Measurements from ENCODE around the gene PGM1. TPM values are rescaled to one million over a fixed set of nuclear protein-coding genes. Genes with fewer than 3 reads are reported as not detected.

PGM1 gene
- total RNA-seq, 1 donor from 2014 or later: 36.9 TPM

DNA sequence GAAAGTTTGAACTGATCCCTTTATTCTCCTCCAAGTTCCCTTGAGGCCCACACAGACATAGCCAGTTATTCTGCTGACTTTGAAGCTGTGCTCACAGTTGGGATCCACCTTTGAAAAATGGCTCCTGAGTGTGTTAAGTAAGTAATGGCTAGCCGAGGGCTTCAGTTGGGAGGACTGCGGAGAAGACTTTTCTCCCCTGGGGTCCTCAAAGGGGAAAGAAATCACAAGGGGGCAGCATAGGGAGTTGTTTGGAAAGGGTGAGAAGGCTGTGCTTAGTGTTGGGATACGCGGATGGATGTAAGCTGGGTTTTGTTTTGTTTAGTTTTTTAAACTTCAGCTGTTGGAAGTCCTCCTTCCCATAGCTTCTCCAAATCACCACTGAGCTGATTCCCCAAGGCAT, 8.3 kb downstream of the PGM1 start:
- H3K9ac ChIP-seq (ENCODE audit: low read length): no peak overlapping the region
- H3K27me3 Mint-ChIP-seq (ENCODE audit: low read depth, unreplicated experiment): no peaks in the 10 kb centered on the region
- no peaks in the 10 kb centered on the region for H3K4me1 ChIP-seq (ENCODE audit: insufficient read depth, low read length)
- no peak overlapping the region for H3K4me2 ChIP-seq (ENCODE audit: low read length)
- H3K79me2 ChIP-seq (ENCODE audit: insufficient read depth, low read length): no peaks in the 10 kb centered on the region
- no peak for TF ChIP-seq EZH2 (IDR thresholded peaks at IDR 0.05; ENCODE audit: insufficient read depth, low read length)
- TF ChIP-seq, protein P1, sequence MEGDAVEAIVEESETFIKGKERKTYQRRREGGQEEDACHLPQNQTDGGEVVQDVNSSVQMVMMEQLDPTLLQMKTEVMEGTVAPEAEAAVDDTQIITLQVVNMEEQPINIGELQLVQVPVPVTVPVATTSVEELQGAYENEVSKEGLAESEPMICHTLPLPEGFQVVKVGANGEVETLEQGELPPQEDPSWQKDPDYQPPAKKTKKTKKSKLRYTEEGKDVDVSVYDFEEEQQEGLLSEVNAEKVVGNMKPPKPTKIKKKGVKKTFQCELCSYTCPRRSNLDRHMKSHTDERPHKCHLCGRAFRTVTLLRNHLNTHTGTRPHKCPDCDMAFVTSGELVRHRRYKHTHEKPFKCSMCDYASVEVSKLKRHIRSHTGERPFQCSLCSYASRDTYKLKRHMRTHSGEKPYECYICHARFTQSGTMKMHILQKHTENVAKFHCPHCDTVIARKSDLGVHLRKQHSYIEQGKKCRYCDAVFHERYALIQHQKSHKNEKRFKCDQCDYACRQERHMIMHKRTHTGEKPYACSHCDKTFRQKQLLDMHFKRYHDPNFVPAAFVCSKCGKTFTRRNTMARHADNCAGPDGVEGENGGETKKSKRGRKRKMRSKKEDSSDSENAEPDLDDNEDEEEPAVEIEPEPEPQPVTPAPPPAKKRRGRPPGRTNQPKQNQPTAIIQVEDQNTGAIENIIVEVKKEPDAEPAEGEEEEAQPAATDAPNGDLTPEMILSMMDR (IDR thresholded peaks at IDR 0.05; ENCODE audit: insufficient read depth, low read depth, low read length): no peak
- H3K9me3 Mint-ChIP-seq (ENCODE audit: unreplicated experiment): no peaks in the 10 kb centered on the region
- peaks cover 24% of the 10 kb centered on the region for H4K20me1 ChIP-seq (ENCODE audit: insufficient read depth, low read length)
- FAIRE-seq: no peak
- no peak overlapping the region for H3K27ac ChIP-seq (ENCODE audit: low read depth, low read length)
- no peak overlapping the region for H2AFZ ChIP-seq (ENCODE audit: low read depth, low read length)
- peaks cover 2% of the 10 kb centered on the region for H3K36me3 Mint-ChIP-seq (ENCODE audit: low read depth, unreplicated experiment)
- DNase-seq (ENCODE audit: low read depth): no peak
- H3K9me3 ChIP-seq (ENCODE audit: insufficient read depth, low read depth, low read length): no peaks in the 10 kb centered on the region
- no peaks in the 10 kb centered on the region for H3K27me3 ChIP-seq (ENCODE audit: insufficient read depth, low read length)
- H3K36me3 ChIP-seq (ENCODE audit: insufficient read depth, low read length): no peaks in the 10 kb centered on the region
- H3K4me3 ChIP-seq (ENCODE audit: insufficient read depth, low read depth, low read length): no peak overlapping the region
- H3K27ac Mint-ChIP-seq (ENCODE audit: unreplicated experiment): peak overlapping the region; percentile 75
- no peak overlapping the region for H3K4me3 Mint-ChIP-seq (ENCODE audit: unreplicated experiment)
- H3K4me1 Mint-ChIP-seq (ENCODE audit: low read depth, unreplicated experiment): peaks cover 2% of the 10 kb centered on the region

DNA sequence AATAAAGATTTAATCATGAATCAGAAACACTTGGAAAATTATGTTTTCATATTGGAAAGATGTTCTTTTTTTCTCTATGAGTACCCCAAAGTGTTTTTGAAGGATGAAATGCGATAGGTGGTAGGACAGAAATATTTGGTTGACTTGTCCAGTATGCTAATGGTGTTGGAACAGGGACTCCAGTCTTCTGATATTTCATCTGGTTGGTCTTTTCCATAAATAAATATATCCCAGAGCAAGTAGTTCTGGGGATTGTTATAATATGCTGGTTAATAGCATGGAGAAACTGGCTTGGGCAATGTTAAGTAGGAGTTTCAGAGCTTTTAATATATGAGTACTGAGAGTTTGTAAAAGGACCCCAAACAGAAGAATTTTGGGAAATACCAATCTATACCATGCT, 8.7 kb downstream of the PGM1 start:
- no peaks in the 10 kb centered on the region for H3K27me3 ChIP-seq (ENCODE audit: insufficient read depth, low read length)
- Mint-ChIP-seq H3K27me3 (ENCODE audit: low read depth, unreplicated experiment) (no peaks in the 10 kb centered on the region), H3K9me3 (ENCODE audit: unreplicated experiment) (no peaks in the 10 kb centered on the region), H3K4me1 (ENCODE audit: low read depth, unreplicated experiment) (peaks cover 2% of the 10 kb centered on the region), H3K4me3 (ENCODE audit: unreplicated experiment) (no peak overlapping the region), H3K27ac (ENCODE audit: unreplicated experiment) (no peak overlapping the region), H3K36me3 (ENCODE audit: low read depth, unreplicated experiment) (peaks cover 2% of the 10 kb centered on the region)
- no peak for TF ChIP-seq EZH2 (IDR thresholded peaks at IDR 0.05; ENCODE audit: insufficient read depth, low read length)
- TF ChIP-seq, protein P1 (IDR thresholded peaks at IDR 0.05; ENCODE audit: insufficient read depth, low read depth, low read length): no peak
- H3K9ac ChIP-seq (ENCODE audit: low read length): no peak overlapping the region
- no peak overlapping the region for H2AFZ ChIP-seq (ENCODE audit: low read depth, low read length)
- no peak overlapping the region for H3K4me2 ChIP-seq (ENCODE audit: low read length)
- H3K4me1 ChIP-seq (ENCODE audit: insufficient read depth, low read length): no peaks in the 10 kb centered on the region
- H3K4me3 ChIP-seq (ENCODE audit: insufficient read depth, low read depth, low read length): no peak overlapping the region
- no peak overlapping the region for H3K27ac ChIP-seq (ENCODE audit: low read depth, low read length)
- H3K9me3 ChIP-seq (ENCODE audit: insufficient read depth, low read depth, low read length): no peaks in the 10 kb centered on the region
- no peak for FAIRE-seq
- H4K20me1 ChIP-seq (ENCODE audit: insufficient read depth, low read length): peaks cover 25% of the 10 kb centered on the region
- DNase-seq (ENCODE audit: low read depth): no peak
- no peaks in the 10 kb centered on the region for H3K36me3 ChIP-seq (ENCODE audit: insufficient read depth, low read length)
- no peaks in the 10 kb centered on the region for H3K79me2 ChIP-seq (ENCODE audit: insufficient read depth, low read length)

DNA sequence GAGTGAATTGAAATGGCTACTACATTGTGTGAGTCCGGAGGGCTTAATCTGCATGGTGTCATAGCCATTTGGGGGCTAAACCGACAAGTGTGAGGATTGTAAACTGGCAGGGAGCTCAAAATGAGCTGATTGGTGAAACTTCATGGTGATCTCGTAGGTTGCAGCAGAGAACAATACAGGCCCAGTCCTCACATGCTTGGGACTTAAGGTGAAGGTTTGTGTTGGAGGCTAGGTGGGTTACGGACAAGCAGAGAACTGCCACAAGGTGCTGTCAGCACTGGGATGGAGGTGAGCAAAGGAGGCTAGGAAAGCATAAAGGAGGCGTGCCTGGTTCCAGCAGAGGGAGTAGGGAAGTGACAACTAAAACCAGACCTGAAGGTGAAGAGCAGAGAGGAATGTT, 9.4 kb downstream of the PGM1 start:
- H3K79me2 ChIP-seq (ENCODE audit: insufficient read depth, low read length): no peaks in the 10 kb centered on the region
- no peak overlapping the region for H3K4me3 ChIP-seq (ENCODE audit: insufficient read depth, low read depth, low read length)
- no peaks in the 10 kb centered on the region for H3K36me3 ChIP-seq (ENCODE audit: insufficient read depth, low read length)
- TF ChIP-seq, protein P1 (IDR thresholded peaks at IDR 0.05; ENCODE audit: insufficient read depth, low read depth, low read length): no peak
- TF ChIP-seq EZH2 (IDR thresholded peaks at IDR 0.05; ENCODE audit: insufficient read depth, low read length): no peak
- H3K9me3 ChIP-seq (ENCODE audit: insufficient read depth, low read depth, low read length): no peaks in the 10 kb centered on the region
- no peaks in the 10 kb centered on the region for H3K9me3 Mint-ChIP-seq (ENCODE audit: unreplicated experiment)
- no peak for FAIRE-seq
- no peak overlapping the region for H3K27ac ChIP-seq (ENCODE audit: low read depth, low read length)
- H3K4me1 ChIP-seq (ENCODE audit: insufficient read depth, low read length): no peaks in the 10 kb centered on the region
- peaks cover 2% of the 10 kb centered on the region for H3K4me1 Mint-ChIP-seq (ENCODE audit: low read depth, unreplicated experiment)
- H3K9ac ChIP-seq (ENCODE audit: low read length): no peak overlapping the region
- H3K27me3 ChIP-seq (ENCODE audit: insufficient read depth, low read length): no peaks in the 10 kb centered on the region
- H3K36me3 Mint-ChIP-seq (ENCODE audit: low read depth, unreplicated experiment): peaks cover 2% of the 10 kb centered on the region
- DNase-seq (ENCODE audit: low read depth): no peak
- no peak overlapping the region for H3K27ac Mint-ChIP-seq (ENCODE audit: unreplicated experiment)
- H2AFZ ChIP-seq (ENCODE audit: low read depth, low read length): no peak overlapping the region
- no peaks in the 10 kb centered on the region for H3K27me3 Mint-ChIP-seq (ENCODE audit: low read depth, unreplicated experiment)
- no peak overlapping the region for H3K4me2 ChIP-seq (ENCODE audit: low read length)
- no peak overlapping the region for H3K4me3 Mint-ChIP-seq (ENCODE audit: unreplicated experiment)
- peaks cover 23% of the 10 kb centered on the region for H4K20me1 ChIP-seq (ENCODE audit: insufficient read depth, low read length)
